Measurements from ENCODE around the gene SMARCC1. TPM values are rescaled to one million over a fixed set of nuclear protein-coding genes. Genes with fewer than 3 reads are reported as not detected.

The SMARCC1 gene
- total RNA-seq, 1 donor from 2014 or later: 53.9 TPM

- no peak for ATAC-seq
- no peak for DNase-seq
- Histone ChIP-seq H3K9me3 (no peaks in the 10 kb centered on the region), H3K27me3 (ENCODE audit: low read depth) (no peaks in the 10 kb centered on the region), H3K36me3 (peaks cover 75% of the 10 kb centered on the region), H3K4me1 (no peaks in the 10 kb centered on the region), H3K4me3 (no peak overlapping the region), H3K27ac (no peak overlapping the region)
- intact Hi-C loops (cut with DNase I): no loop called here
- TF ChIP-seq CTCF (IDR thresholded peaks at IDR 0.05): no peak
These were observed 68.0 kb downstream of the SMARCC1 start for GRCh38 chr3:47713655-47714054.

DNA sequence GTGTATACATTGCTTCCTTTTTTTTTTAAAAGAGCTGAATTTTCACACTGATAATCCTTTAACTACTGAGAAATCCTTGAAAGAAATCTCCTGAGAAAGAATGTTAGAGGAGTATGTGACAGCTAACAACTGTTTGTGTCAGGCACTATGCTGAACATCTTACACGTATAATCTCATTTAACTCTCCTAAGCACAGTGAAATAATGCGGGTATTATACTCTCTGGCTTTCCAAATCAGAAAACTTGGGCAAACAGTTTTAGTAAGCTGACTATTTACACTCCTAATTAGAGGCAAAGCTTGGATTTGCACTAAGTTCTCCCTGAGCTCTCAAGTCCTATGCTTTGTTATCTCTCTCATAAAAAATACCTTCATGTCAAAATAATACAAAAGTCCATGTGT is 69.3 kb downstream of the SMARCC1 start:
- no peak for TF ChIP-seq CTCF (IDR thresholded peaks at IDR 0.05)
- intact Hi-C loops (cut with DNase I): no loop called here
- no peaks in the 10 kb centered on the region for H3K9me3 ChIP-seq
- H3K27ac ChIP-seq: no peak overlapping the region
- H3K4me3 ChIP-seq: no peak overlapping the region
- peaks cover 75% of the 10 kb centered on the region for H3K36me3 ChIP-seq
- DNase-seq (no peak), ATAC-seq (no peak)
- no peaks in the 10 kb centered on the region for H3K27me3 ChIP-seq (ENCODE audit: low read depth)
- H3K4me1 ChIP-seq: no peaks in the 10 kb centered on the region

DNA sequence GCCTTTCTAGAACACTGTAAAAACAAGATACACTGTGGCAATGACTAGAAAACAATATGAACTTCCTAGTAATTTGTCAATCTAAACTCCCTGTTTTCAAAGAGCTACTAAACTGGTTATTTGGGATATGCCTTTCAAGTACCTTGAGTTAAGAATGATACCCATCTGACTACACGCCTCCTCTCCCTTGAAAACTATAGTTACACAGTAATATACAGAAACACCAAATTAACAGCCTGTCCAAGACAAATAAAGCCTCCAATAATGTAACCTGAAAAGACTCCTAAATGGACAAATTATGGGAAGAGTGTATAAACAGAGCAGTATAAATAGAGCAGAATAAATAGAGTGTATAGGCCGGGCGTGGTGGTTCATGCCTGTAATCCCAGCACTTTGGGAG is 70.1 kb downstream of the SMARCC1 start:
- TF ChIP-seq CTCF (IDR thresholded peaks at IDR 0.05): no peak
- Histone ChIP-seq H3K27me3 (ENCODE audit: low read depth) (no peaks in the 10 kb centered on the region), H3K36me3 (peaks cover 78% of the 10 kb centered on the region), H3K4me1 (no peaks in the 10 kb centered on the region), H3K4me3 (no peak overlapping the region), H3K9me3 (no peaks in the 10 kb centered on the region), H3K27ac (no peak overlapping the region)
- ATAC-seq: no peak
- intact Hi-C loops (cut with DNase I): no loop called here
- DNase-seq: no peak

DNA sequence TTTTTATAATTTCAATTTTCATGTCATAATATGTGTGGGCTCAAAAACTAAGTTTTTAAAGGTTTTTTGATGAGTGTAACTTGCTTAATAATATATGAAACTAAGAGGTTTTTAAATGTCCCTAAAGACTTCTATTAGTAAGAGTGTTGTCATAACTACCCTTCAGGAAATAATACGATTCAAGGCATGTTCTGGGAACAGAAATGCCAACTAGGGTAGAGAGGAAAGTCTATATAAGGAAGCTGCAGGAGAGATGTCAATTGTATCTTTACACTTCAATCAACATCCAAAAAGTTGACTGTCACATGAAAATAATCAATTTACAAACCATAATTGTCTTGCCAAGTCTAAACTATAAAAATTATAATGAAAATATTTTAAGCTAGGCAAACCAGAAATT is 76.3 kb downstream of the SMARCC1 start:
- Histone ChIP-seq H3K4me3 (no peak overlapping the region), H3K9me3 (no peaks in the 10 kb centered on the region), H3K36me3 (peaks cover 88% of the 10 kb centered on the region), H3K4me1 (no peaks in the 10 kb centered on the region), H3K27me3 (ENCODE audit: low read depth) (no peaks in the 10 kb centered on the region), H3K27ac (no peak overlapping the region)
- ATAC-seq: peak in 1 of 2 donors; percentile 59
- DNase-seq: no peak
- intact Hi-C loops (cut with DNase I): no loop called here
- TF ChIP-seq CTCF (IDR thresholded peaks at IDR 0.05): no peak

DNA sequence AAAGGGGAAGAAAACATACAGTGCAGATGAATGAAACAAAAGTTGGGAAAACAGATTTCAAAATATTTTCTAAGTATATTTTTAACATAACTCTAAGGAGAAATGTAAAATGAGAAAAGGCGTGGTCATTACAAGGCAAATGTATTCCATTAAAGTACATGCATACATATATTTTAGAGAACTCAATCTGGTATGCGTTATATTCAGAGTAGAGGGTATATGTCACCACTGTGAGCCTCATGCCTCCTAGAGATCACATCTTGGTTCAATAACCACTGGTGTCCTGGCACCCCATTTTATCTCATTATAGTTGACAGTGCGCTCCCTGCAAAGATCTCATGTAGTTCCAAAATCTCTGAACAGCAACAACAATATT is 77.5 kb downstream of the SMARCC1 start:
- TF ChIP-seq CTCF (IDR thresholded peaks at IDR 0.05): no peak
- intact Hi-C loops (cut with DNase I): no loop called here
- ATAC-seq (peak in 1 of 2 donors; percentile 29), DNase-seq (no peak)
- Histone ChIP-seq H3K9me3 (no peaks in the 10 kb centered on the region), H3K4me1 (no peaks in the 10 kb centered on the region), H3K27me3 (ENCODE audit: low read depth) (no peaks in the 10 kb centered on the region), H3K36me3 (peaks cover 82% of the 10 kb centered on the region), H3K4me3 (no peak overlapping the region), H3K27ac (no peak overlapping the region)

- H3K9me3 ChIP-seq: no peaks in the 10 kb centered on the region
- peaks cover 81% of the 10 kb centered on the region for H3K36me3 ChIP-seq
- ATAC-seq: no peak
- H3K4me3 ChIP-seq: no peak overlapping the region
- no peaks in the 10 kb centered on the region for H3K4me1 ChIP-seq
- no peaks in the 10 kb centered on the region for H3K27me3 ChIP-seq (ENCODE audit: low read depth)
- H3K27ac ChIP-seq: no peak overlapping the region
- no peak for TF ChIP-seq CTCF (IDR thresholded peaks at IDR 0.05)
- no peak for DNase-seq
- intact Hi-C loops (cut with DNase I): no loop called here
These were observed 80.3 kb downstream of the SMARCC1 start for GRCh38 chr3:47701388-47701787.

All from lower lobe of right lung (tissue), 2 donors.